PC-3 (cell line): ENCODE data around the gene HYAL2. TPM values are rescaled to one million over a fixed set of nuclear protein-coding genes. Genes with fewer than 3 reads are reported as not detected.
A peak's percentile ranks its signal among the peaks of the same experiment; 100 is the strongest.

Experiments
- ATAC-seq: fragments of 200-7000 bp; cut with Tn5 transposase; 2 replicates; pipeline ENCODE4 v1.9.1; 2020; ENCODE audit warnings: mild to moderate bottlenecking, moderate library complexity
- BruUV-seq: library from RNA; stranded (reverse); fragments of 400-500 nt; replicated peaks from 2 replicates; lab custom pipeline; 2021; lab: Mats Ljungman, UMichigan
- CTCF ChIA-PET: fragments of 300-600 bp; sonication (Branson Sonifier 250); formaldehyde crosslinking; loops from one replicate; lab custom pipeline; 2022; ENCODE audit warnings: antibody characterized with exemption; lab: Charles Lee
- POLR2A ChIA-PET: fragments of 300-600 bp; sonication (Branson Sonifier 250); formaldehyde crosslinking; loops from one replicate; lab custom pipeline; 2022; ENCODE audit warnings: antibody characterized with exemption; ENCODE audit not compliant: unreplicated experiment; lab: Charles Lee
- DNase-seq: peaks from one replicate; pipeline ENCODE4 v3.0.0-alpha.2; 2015
- H2AFZ ChIP-seq: fragments of 300-600 bp; sonication (generic); 2 replicates; pipeline ENCODE4 v1.6.0; 2016; ENCODE audit warnings: antibody characterized with exemption, low read length
- H3F3A ChIP-seq: fragments of 300-600 bp; sonication (generic); one replicate; pipeline ENCODE4 v1.6.0; 2017; ENCODE audit warnings: antibody characterized with exemption, low read length, control low read depth, mild to moderate bottlenecking; ENCODE audit not compliant: unreplicated experiment
- H3K27ac ChIP-seq: fragments of 300-600 bp; sonication (generic); 2 replicates; pipeline ENCODE4 v1.5.1; 2016; ENCODE audit warnings: mild to moderate bottlenecking, low read length
- H3K27me3 ChIP-seq: fragments of 300-600 bp; sonication (generic); 2 replicates; pipeline ENCODE4 v1.6.1; 2016; ENCODE audit warnings: low read length, mixed read lengths
- H3K36me3 ChIP-seq: fragments of 300-600 bp; sonication (generic); 2 replicates; pipeline ENCODE4 v1.6.1; 2016; ENCODE audit warnings: low read depth, mixed run types, low read length, mixed read lengths
- H3K4me1 ChIP-seq: fragments of 300-600 bp; sonication (generic); 2 replicates; pipeline ENCODE4 v1.5.1; 2016; ENCODE audit warnings: low read length; ENCODE audit not compliant: insufficient read depth
- H3K4me2 ChIP-seq: fragments of 300-600 bp; sonication (generic); 2 replicates; pipeline ENCODE4 v1.6.0; 2016; ENCODE audit warnings: low read length
- H3K4me3 ChIP-seq: fragments of 300-600 bp; sonication (generic); 2 replicates; pipeline ENCODE4 v1.5.1; 2016; ENCODE audit warnings: mild to moderate bottlenecking, low read length, mixed read lengths
- H3K79me2 ChIP-seq: fragments of 300-600 bp; sonication (generic); 2 replicates; pipeline ENCODE4 v1.6.1; 2017; ENCODE audit warnings: low read length, mixed read lengths
- H3K9ac ChIP-seq: fragments of 300-600 bp; sonication (generic); 2 replicates; pipeline ENCODE4 v1.6.0; 2016; ENCODE audit warnings: mild to moderate bottlenecking, low read length
- H3K9me2 ChIP-seq: fragments of 300-600 bp; sonication (generic); replicated peaks from 2 replicates; pipeline ENCODE4 v1.6.1; 2016; ENCODE audit warnings: mixed run types, low read length, mixed read lengths
- H3K9me3 ChIP-seq: fragments of 300-600 bp; sonication (generic); 2 replicates; pipeline ENCODE4 v1.6.1; 2016; ENCODE audit warnings: low read length, mixed read lengths
- H4K20me1 ChIP-seq: fragments of 300-600 bp; sonication (generic); 2 replicates; pipeline ENCODE4 v1.6.1; 2016; ENCODE audit warnings: low read length, mixed read lengths
- CTCF ChIP-seq: fragments of 300-600 bp; sonication (generic); conservative IDR thresholded peaks from 2 replicates; pipeline ENCODE4 v1.5.1; 2017; ENCODE audit warnings: antibody characterized with exemption, low read depth, mild to moderate bottlenecking, low read length
- EZH2 ChIP-seq: fragments of 300-600 bp; sonication (generic); IDR thresholded peaks from one replicate; pipeline ENCODE4 v1.6.1; 2017; ENCODE audit warnings: antibody characterized with exemption, mild to moderate bottlenecking, low read length; ENCODE audit not compliant: unreplicated experiment
- EZH2phosphoT487 ChIP-seq: fragments of 300-600 bp; sonication (generic); IDR thresholded peaks from 2 replicates; pipeline ENCODE4 v1.6.1; 2018; ENCODE audit warnings: mild to moderate bottlenecking, antibody characterized with exemption, low read length, borderline replicate concordance
- intact Hi-C: fragments of 100-400 bp; cut with micrococcal nuclease; formaldehyde crosslinking; loops from 2 replicates; pipeline ENCODE4 v1.9.0; 2023
- total RNA-seq: library from RNA; depleted of rRNA; stranded (reverse); fragments of >200 nt; gene quantifications from 2 replicates; pipeline ENCODE4 v1.2.3, GENCODE V29; 2014

The HYAL2 gene
- total RNA-seq, 1 experiment from 2014 or later, result 97.8 TPM

GRCh38 chr3:50327129-50327528 is 4.6 kb upstream of the HYAL2 start:
- intact Hi-C loops, result no loop called here
- peaks cover 10% of the 10 kb centered on the region; the same call in 1 of the 2 replicates for H3K4me1 ChIP-seq
- no peak overlapping the region for H2AFZ ChIP-seq
- H3K9ac ChIP-seq, result peak overlapping the region; percentile 92
- no peaks in the 10 kb centered on the region for H3F3A ChIP-seq
- H3K9me2 ChIP-seq, result no peaks in the 10 kb centered on the region
- no peaks in the 10 kb centered on the region for H3K9me3 ChIP-seq
- no peak for TF ChIP-seq EZH2
- no peak for TF ChIP-seq EZH2phosphoT487
- no peak for TF ChIP-seq CTCF
- H3K4me2 ChIP-seq, result peak overlapping the region; percentile 78
- DNase-seq (no peak), ATAC-seq (no peak)
- no peaks in the 10 kb centered on the region for H3K27me3 ChIP-seq
- H3K79me2 ChIP-seq, result peaks cover 22% of the 10 kb centered on the region
- CTCF ChIA-PET, result interaction anchor here (0.6 to 1.0 kb wide), 3 partner anchors 10 to 973 kb away, joined by 3 to 8 read pairs (median 4); no protein-coding TSS in a partner anchor
- no peaks in the 10 kb centered on the region for H4K20me1 ChIP-seq
- H3K36me3 ChIP-seq, result peaks cover 24% of the 10 kb centered on the region; the same call in 1 of the 2 replicates
- BruUV-seq, result TSS peak; percentile 30
- POLR2A ChIA-PET, result interaction anchor here (1.7 kb wide), 1 partner anchor 10 kb away, joined by 14 read pairs; no protein-coding TSS in a partner anchor
- H3K4me3 ChIP-seq, result peak overlapping the region; percentile 96
- H3K27ac ChIP-seq, result no peak overlapping the region

- Histone ChIP-seq H2AFZ (no peak overlapping the region), H3K9me2 (no peaks in the 10 kb centered on the region), H3K4me1 (peaks cover 10% of the 10 kb centered on the region; the same call in 1 of the 2 replicates), H3K9me3 (no peaks in the 10 kb centered on the region), H3K4me3 (no peak overlapping the region), H3F3A (no peaks in the 10 kb centered on the region), H3K27ac (no peak overlapping the region), H3K36me3 (peaks cover 15% of the 10 kb centered on the region; the same call in 1 of the 2 replicates), H3K79me2 (peaks cover 19% of the 10 kb centered on the region), H3K4me2 (no peak overlapping the region), H3K9ac (no peak overlapping the region), H4K20me1 (no peaks in the 10 kb centered on the region), H3K27me3 (no peaks in the 10 kb centered on the region)
- no peak for TF ChIP-seq CTCF
- no peak for TF ChIP-seq EZH2
- TF ChIP-seq EZH2phosphoT487, result no peak
- no TSS peak for BruUV-seq
- ATAC-seq (no peak), DNase-seq (no peak)
- intact Hi-C loops, result no loop called here
- POLR2A ChIA-PET, result no interaction called here
- CTCF ChIA-PET, result no interaction called here
Observed at GRCh38 chr3:50326182-50326541, 3.6 kb upstream of the HYAL2 start.

- H3K36me3 ChIP-seq, result peaks cover 10% of the 10 kb centered on the region; the same call in 1 of the 2 replicates
- CTCF ChIA-PET, result interaction anchor here (0.6 kb wide), 1 partner anchor 12 kb away, joined by 3 read pairs; no protein-coding TSS in a partner anchor
- POLR2A ChIA-PET, result interaction anchor here (0.6 kb wide), 1 partner anchor 90 kb away, joined by 5 read pairs; no protein-coding TSS in a partner anchor
- no peak overlapping the region for H3K27ac ChIP-seq
- H2AFZ ChIP-seq, result no peak overlapping the region
- H3K27me3 ChIP-seq, result no peaks in the 10 kb centered on the region
- no peaks in the 10 kb centered on the region for H4K20me1 ChIP-seq
- H3K9me2 ChIP-seq, result no peaks in the 10 kb centered on the region
- no peaks in the 10 kb centered on the region for H3F3A ChIP-seq
- intact Hi-C loops, result no loop called here
- ATAC-seq (no peak), DNase-seq (no peak)
- no peaks in the 10 kb centered on the region for H3K9me3 ChIP-seq
- H3K4me1 ChIP-seq, result peaks cover 10% of the 10 kb centered on the region; the same call in 1 of the 2 replicates
- no peak overlapping the region for H3K9ac ChIP-seq
- no TSS peak for BruUV-seq
- H3K4me2 ChIP-seq, result no peak overlapping the region
- no peak for TF ChIP-seq EZH2
- no peak for TF ChIP-seq EZH2phosphoT487
- TF ChIP-seq CTCF, result no peak
- H3K4me3 ChIP-seq, result no peak overlapping the region
- H3K79me2 ChIP-seq, result peaks cover 22% of the 10 kb centered on the region
Observed at GRCh38 chr3:50325497-50326181, 3.1 kb upstream of the HYAL2 start.
